ENCODE results near the gene BDKRB1.

- TF ChIP-seq IRF1 (CRISPR knock-in tag; IDR thresholded peaks at IDR 0.05) (no peak), SP1 (CRISPR knock-in tag; conservative IDR thresholded peaks at IDR 0.05) (no peak), CTCF (IDR thresholded peaks at IDR 0.05) (no peak), ZNF281 (CRISPR knock-in tag; IDR thresholded peaks at IDR 0.05) (no peak), ZBTB21 (CRISPR knock-in tag; IDR thresholded peaks at IDR 0.05; ENCODE audit: borderline replicate concordance) (no peak), AFF4 (CRISPR knock-in tag; IDR thresholded peaks at IDR 0.05; ENCODE audit: borderline replicate concordance) (no peak), E2F1 (CRISPR knock-in tag; IDR thresholded peaks at IDR 0.05) (no peak), NR3C1 (CRISPR knock-in tag; conservative IDR thresholded peaks at IDR 0.05; ENCODE audit: low read depth) (no peak)
These were observed 3.5 kb upstream of the BDKRB1 start for GRCh38 chr14:96252323-96252998.

All from WTC11 (cell line).